ENCODE data around the gene P2RY1. TPM values are rescaled to one million over a fixed set of nuclear protein-coding genes. Genes with fewer than 3 reads are reported as not detected.
"Not testable (repeated sequence)": the region's sequence is repeated elsewhere in the genome, so short reads cannot be mapped to it uniquely, and the experiment has no call there.

The P2RY1 gene
- total RNA-seq, 2 donors from 2014 or later, result 3.0 to 5.0 TPM

- ATAC-seq (ENCODE audit: insufficient number of reproducible peaks, low FRiP score, low read depth), result no peak
- TF ChIP-seq, protein P1, sequence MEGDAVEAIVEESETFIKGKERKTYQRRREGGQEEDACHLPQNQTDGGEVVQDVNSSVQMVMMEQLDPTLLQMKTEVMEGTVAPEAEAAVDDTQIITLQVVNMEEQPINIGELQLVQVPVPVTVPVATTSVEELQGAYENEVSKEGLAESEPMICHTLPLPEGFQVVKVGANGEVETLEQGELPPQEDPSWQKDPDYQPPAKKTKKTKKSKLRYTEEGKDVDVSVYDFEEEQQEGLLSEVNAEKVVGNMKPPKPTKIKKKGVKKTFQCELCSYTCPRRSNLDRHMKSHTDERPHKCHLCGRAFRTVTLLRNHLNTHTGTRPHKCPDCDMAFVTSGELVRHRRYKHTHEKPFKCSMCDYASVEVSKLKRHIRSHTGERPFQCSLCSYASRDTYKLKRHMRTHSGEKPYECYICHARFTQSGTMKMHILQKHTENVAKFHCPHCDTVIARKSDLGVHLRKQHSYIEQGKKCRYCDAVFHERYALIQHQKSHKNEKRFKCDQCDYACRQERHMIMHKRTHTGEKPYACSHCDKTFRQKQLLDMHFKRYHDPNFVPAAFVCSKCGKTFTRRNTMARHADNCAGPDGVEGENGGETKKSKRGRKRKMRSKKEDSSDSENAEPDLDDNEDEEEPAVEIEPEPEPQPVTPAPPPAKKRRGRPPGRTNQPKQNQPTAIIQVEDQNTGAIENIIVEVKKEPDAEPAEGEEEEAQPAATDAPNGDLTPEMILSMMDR (IDR thresholded peaks at IDR 0.05), result no peak
- H3K27ac ChIP-seq, result no peak overlapping the region
- no peaks in the 10 kb centered on the region for H3K4me1 ChIP-seq (ENCODE audit: control insufficient read depth in 1 of 2, low read depth in 2 of 2)
- DNase-seq (ENCODE audit: low spot score), result no peak
- H3K4me3 ChIP-seq, result no peak overlapping the region
- no peaks in the 10 kb centered on the region for H3K27me3 ChIP-seq (replicated peaks; ENCODE audit: insufficient read depth)
- no peaks in the 10 kb centered on the region for H3K36me3 ChIP-seq
- no peaks in the 10 kb centered on the region for H3K9me3 ChIP-seq
These were observed 30.8 kb downstream of the P2RY1 start for GRCh38 chr3:152865668-152866245.

DNA sequence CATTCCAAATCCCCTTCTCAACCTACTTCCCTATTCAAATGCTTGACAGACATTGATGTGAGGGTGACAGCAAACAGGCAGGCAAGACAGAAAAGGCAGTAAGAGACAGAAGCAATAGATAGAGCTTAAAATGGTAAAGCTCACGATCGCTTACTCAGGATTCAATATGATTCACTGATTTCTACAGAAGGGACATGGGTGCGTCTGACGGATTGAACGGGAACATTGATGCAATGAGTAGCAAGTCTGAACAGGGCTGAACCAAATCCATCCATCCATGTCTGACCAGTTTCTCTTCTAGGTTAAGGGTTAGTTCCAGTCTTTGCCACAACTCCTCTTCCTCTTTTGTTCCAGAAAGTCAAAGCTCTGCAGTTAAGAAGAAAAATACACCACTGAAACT, 35.1 kb downstream of the P2RY1 start:
- no peak for ATAC-seq (ENCODE audit: insufficient number of reproducible peaks, low FRiP score, low read depth)
- Histone ChIP-seq H3K36me3 (no peaks in the 10 kb centered on the region), H3K27ac (no peak overlapping the region), H3K4me3 (no peak overlapping the region), H3K27me3 (replicated peaks; ENCODE audit: insufficient read depth) (no peaks in the 10 kb centered on the region), H3K4me1 (ENCODE audit: control insufficient read depth in 1 of 2, low read depth in 2 of 2) (no peaks in the 10 kb centered on the region), H3K9me3 (no peaks in the 10 kb centered on the region)
- no peak for DNase-seq (ENCODE audit: low spot score)
- TF ChIP-seq, protein P1 (IDR thresholded peaks at IDR 0.05), result no peak

DNA sequence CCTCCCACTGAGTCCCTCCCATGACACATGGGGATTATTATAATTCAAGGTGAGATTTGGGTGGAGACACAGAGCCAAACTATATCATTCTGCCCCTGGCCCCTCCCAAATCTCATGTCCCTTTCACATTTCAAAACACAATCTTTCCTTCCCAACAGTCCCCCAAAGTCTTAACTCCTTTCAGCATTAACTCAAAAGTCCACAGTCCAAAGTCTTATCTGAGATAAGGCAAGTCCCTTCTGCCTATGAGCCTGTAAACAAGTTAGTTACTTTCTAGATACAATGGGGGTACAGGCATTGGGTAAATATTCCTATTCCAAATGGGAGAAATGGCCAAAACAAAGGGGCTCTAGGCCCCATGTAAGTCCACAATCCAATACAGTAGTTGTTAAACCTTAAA, 38.4 kb downstream of the P2RY1 start:
- H3K4me1 ChIP-seq (ENCODE audit: control insufficient read depth in 1 of 2, low read depth in 2 of 2); ATAC-seq (ENCODE audit: insufficient number of reproducible peaks, low FRiP score, low read depth); H3K4me3 ChIP-seq; DNase-seq (ENCODE audit: low spot score); H3K9me3 ChIP-seq; H3K36me3 ChIP-seq; H3K27me3 ChIP-seq (replicated peaks; ENCODE audit: insufficient read depth); H3K27ac ChIP-seq: not testable (repeated sequence)

- TF ChIP-seq, protein P1 (IDR thresholded peaks at IDR 0.05), result no peak
- ATAC-seq (ENCODE audit: insufficient number of reproducible peaks, low FRiP score, low read depth), result no peak
These were observed 40.2 kb downstream of the P2RY1 start for GRCh38 chr3:152874896-152875749.

DNA sequence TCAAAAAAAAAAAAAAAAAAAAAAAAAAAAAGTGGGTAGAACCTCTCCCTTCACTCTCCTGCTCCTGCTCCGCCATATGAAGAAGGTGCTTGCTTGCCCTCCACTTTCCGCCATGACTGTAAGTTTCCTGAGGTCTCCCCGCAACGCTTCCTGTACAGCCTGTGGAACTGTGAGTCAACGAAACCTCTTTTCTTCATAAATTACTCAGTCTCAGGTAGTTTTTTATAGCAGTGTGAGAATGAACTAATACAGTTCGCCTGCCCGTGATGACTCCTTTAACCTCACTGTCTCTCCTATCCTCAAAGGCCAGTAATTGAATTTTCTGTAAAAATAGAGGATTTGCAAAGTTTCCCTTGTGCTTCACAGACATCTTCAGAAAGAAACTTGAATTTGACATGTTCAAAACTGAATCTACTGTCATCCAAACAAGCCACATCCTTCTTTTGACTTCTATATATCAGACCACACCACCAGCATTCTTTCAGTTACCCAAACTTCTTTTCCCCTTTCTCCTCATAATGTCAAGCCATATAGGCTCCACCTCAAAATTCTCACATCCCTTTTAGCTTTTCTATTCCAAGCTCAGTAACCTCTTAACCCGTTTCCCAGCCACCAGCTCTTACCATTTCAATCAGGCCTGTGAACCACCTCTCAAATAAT, 44.3 kb downstream of the P2RY1 start:
- DNase-seq (ENCODE audit: low spot score) (no peak), ATAC-seq (ENCODE audit: insufficient number of reproducible peaks, low FRiP score, low read depth) (no peak)
- Histone ChIP-seq H3K36me3 (no peaks in the 10 kb centered on the region), H3K27ac (no peak overlapping the region), H3K27me3 (replicated peaks; ENCODE audit: insufficient read depth) (no peaks in the 10 kb centered on the region), H3K9me3 (no peaks in the 10 kb centered on the region), H3K4me1 (ENCODE audit: control insufficient read depth in 1 of 2, low read depth in 2 of 2) (no peaks in the 10 kb centered on the region), H3K4me3 (no peak overlapping the region)
- TF ChIP-seq, protein P1 (IDR thresholded peaks at IDR 0.05), result no peak

More at GRCh38 chr3:152874896-152875749, 40.2 kb downstream of the P2RY1 start:
- no peaks in the 10 kb centered on the region for H3K4me1 ChIP-seq (ENCODE audit: control insufficient read depth in 1 of 2, low read depth in 2 of 2)
- no peak for DNase-seq (ENCODE audit: low spot score)
- H3K27ac ChIP-seq, result no peak overlapping the region
- no peaks in the 10 kb centered on the region for H3K9me3 ChIP-seq
- no peaks in the 10 kb centered on the region for H3K27me3 ChIP-seq (replicated peaks; ENCODE audit: insufficient read depth)
- H3K4me3 ChIP-seq, result no peak overlapping the region
- no peaks in the 10 kb centered on the region for H3K36me3 ChIP-seq
